Ovary (tissue), 3 donors: ENCODE results near the gene MROH8.

ENCODE experiments used
- POLR2A ChIP-seq: fragments of 450-650 bp; IDR thresholded peaks from one replicate; pipeline ENCODE4 v1.6.1; 2017; ENCODE audit warnings: antibody characterized with exemption, mild to moderate bottlenecking, moderate library complexity
- TF ChIP-seq, protein P1 (sequence below), 3 donors: fragments of 450-650 bp in 2 of 3; fragments of 200-600 bp in 1 of 3; IDR thresholded peaks; one replicate each; pipeline versions ENCODE4 v1.5.1 to v1.8.0; 2016 to 2022; ENCODE audit warnings: antibody characterized with exemption in 3 of 3, mild to moderate bottlenecking in 1 of 3
- donor health status: DM: no; HTN: no; CAD: no.

GRCh38 chr20:37222086-37222485 lies 42.7 kb upstream of the MROH8 start:
- TF ChIP-seq, protein P1, sequence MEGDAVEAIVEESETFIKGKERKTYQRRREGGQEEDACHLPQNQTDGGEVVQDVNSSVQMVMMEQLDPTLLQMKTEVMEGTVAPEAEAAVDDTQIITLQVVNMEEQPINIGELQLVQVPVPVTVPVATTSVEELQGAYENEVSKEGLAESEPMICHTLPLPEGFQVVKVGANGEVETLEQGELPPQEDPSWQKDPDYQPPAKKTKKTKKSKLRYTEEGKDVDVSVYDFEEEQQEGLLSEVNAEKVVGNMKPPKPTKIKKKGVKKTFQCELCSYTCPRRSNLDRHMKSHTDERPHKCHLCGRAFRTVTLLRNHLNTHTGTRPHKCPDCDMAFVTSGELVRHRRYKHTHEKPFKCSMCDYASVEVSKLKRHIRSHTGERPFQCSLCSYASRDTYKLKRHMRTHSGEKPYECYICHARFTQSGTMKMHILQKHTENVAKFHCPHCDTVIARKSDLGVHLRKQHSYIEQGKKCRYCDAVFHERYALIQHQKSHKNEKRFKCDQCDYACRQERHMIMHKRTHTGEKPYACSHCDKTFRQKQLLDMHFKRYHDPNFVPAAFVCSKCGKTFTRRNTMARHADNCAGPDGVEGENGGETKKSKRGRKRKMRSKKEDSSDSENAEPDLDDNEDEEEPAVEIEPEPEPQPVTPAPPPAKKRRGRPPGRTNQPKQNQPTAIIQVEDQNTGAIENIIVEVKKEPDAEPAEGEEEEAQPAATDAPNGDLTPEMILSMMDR (IDR thresholded peaks at IDR 0.05): no peak
- no peak for TF ChIP-seq POLR2A
